Measurements from ENCODE around the gene SPG11. TPM values are rescaled to one million over a fixed set of nuclear protein-coding genes. Genes with fewer than 3 reads are reported as not detected.

SPG11 gene
- total and polyA plus RNA-seq, 9 of the 15 experiments (the other 6 are each of a cell fraction or from before 2014, with no cell fraction given), result 23.3 to 71.2 (median 45.6) TPM

- peak in 2 of 4 experiments; percentile 19 to 52 for DNase-seq (ENCODE audit: extremely low read depth in 1 of 4, low spot score in 3 of 4)
- peak; percentile 64 for ATAC-seq
- H3K4me1 ChIP-seq (replicated peaks in 1 of 2; ENCODE audit: control insufficient read depth in 2 of 2, insufficient read depth in 2 of 2, low read length in 2 of 2), result peaks cover 0 to 13% of the 10 kb centered on the region in 2 experiments; a peak in 3 of 5 replicates
- H3K36me3 ChIP-seq (ENCODE audit: control insufficient read depth, insufficient read depth, low read length), result peaks cover 71% of the 10 kb centered on the region; the same call in 2 of the 3 replicates
- H3K4me2 ChIP-seq (ENCODE audit: insufficient read depth, low read length), result no peak overlapping the region
- H3K27me3 ChIP-seq (ENCODE audit: control insufficient read depth in 2 of 2, insufficient read depth in 2 of 2, low read length in 2 of 2), result no peaks in the 10 kb centered on the region
- H3K9me3 ChIP-seq (replicated peaks; ENCODE audit: control insufficient read depth, insufficient read depth, low read depth, low read length), result no peaks in the 10 kb centered on the region
- no peak overlapping the region for H3K4me3 ChIP-seq
- intact Hi-C loops (cut with micrococcal nuclease) (no loop called here), in situ Hi-C loops (cut with MboI) (loop anchor here (10.0 kb wide), 1 partner anchor 326 kb away; no protein-coding TSS in a partner anchor)
- no TSS peak for BruUV-seq (replicated peaks)
- H3K79me2 ChIP-seq (ENCODE audit: control insufficient read depth, insufficient read depth, low read length), result no peaks in the 10 kb centered on the region
- H3K27ac ChIP-seq (ENCODE audit: extremely low read depth, low read depth, low read length), result peak overlapping the region; percentile 46; the same call in 2 of the 3 replicates
- CTCF ChIA-PET (ENCODE audit: low intra/inter-chr PET ratio), result no interaction called here
- POLR2A ChIA-PET, result interaction anchor here (0.5 to 4.1 kb wide), 5 partner anchors 10 to 130 kb away, joined by 3 to 16 read pairs (median 4); partner anchors contain the start of gene SPG11
- peaks cover 3% of the 10 kb centered on the region; the same call in 1 of the 2 replicates for H4K20me1 ChIP-seq (replicated peaks; ENCODE audit: control insufficient read depth, insufficient read depth, low read length)
- peak; percentile 81 for FAIRE-seq
- no peaks in the 10 kb centered on the region for H3K9me1 ChIP-seq (ENCODE audit: control insufficient read depth, insufficient read depth, low read length)
- 18% methylated on average over 5 of the region's 5 CpGs for WGBS (ENCODE audit: insufficient coverage, low coverage, missing lambda C conversion rate)
- no peak overlapping the region for H2AFZ ChIP-seq (ENCODE audit: low read depth, low read length)
- no peak overlapping the region for H3K9ac ChIP-seq (ENCODE audit: insufficient read depth in 1 of 2, low read depth in 2 of 2, low read length in 2 of 2)
- TF ChIP-seq ZNF436 (CRISPR knock-in tag; IDR thresholded peaks at IDR 0.05) (no peak), SMARCA4 (IDR thresholded peaks at IDR 0.05) (peak; percentile 48; the same call in 1 of the 2 replicates), MEIS2 (IDR thresholded peaks at IDR 0.05; ENCODE audit: partially characterized antibody) (peak; percentile 65), IRF2 (CRISPR knock-in tag; IDR thresholded peaks at IDR 0.05) (no peak), MAFF (IDR thresholded peaks at IDR 0.05; ENCODE audit: low read length) (peak; percentile 76; the same call in 1 of the 2 replicates), FOSL1 (tag; conservative IDR thresholded peaks at IDR 0.05) (peak; percentile 31), NFE2L1 (tag; IDR thresholded peaks at IDR 0.05; ENCODE audit: borderline replicate concordance, low read depth) (peak; percentile 78), ARID1B (IDR thresholded peaks at IDR 0.05) (peak; percentile 20; the same call in 1 of the 2 replicates), MAFK (IDR thresholded peaks at IDR 0.05; ENCODE audit: low read length) (peak; percentile 75), ZNF316 (IDR thresholded peaks at IDR 0.05) (peak; percentile 74), SREBF2 (CRISPR knock-in tag; IDR thresholded peaks at IDR 0.05) (no peak), ZNF609 (CRISPR knock-in tag; IDR thresholded peaks at IDR 0.05; ENCODE audit: borderline replicate concordance) (no peak), HINFP (tag; conservative IDR thresholded peaks at IDR 0.05; ENCODE audit: low read depth) (no peak)
- TF ChIP-seq, protein P1, sequence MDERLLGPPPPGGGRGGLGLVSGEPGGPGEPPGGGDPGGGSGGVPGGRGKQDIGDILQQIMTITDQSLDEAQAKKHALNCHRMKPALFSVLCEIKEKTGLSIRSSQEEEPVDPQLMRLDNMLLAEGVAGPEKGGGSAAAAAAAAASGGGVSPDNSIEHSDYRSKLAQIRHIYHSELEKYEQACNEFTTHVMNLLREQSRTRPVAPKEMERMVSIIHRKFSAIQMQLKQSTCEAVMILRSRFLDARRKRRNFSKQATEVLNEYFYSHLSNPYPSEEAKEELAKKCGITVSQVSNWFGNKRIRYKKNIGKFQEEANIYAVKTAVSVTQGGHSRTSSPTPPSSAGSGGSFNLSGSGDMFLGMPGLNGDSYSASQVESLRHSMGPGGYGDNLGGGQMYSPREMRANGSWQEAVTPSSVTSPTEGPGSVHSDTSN (CRISPR knock-in tag; IDR thresholded peaks at IDR 0.05; ENCODE audit: low read depth), result no peak
- TF ChIP-seq, protein P1 (tag; conservative IDR thresholded peaks at IDR 0.05; ENCODE audit: low read depth), result peak; percentile 56
Measured at GRCh38 chr15:44598892-44599291, 64.6 kb downstream of the SPG11 start.

All from K562 (cell line).